Smooth muscle cell of the umbilical artery (primary cell): ENCODE measurements around the gene CLHC1. TPM values are rescaled to one million over a fixed set of nuclear protein-coding genes. Genes with fewer than 3 reads are reported as not detected.

ENCODE experiments used
- total RNA-seq: library from RNA; depleted of rRNA; stranded (reverse); fragments of >200 nt; gene quantifications from 2 replicates; pipeline ENCODE4 v1.2.3, GENCODE V29; 2014

Gene CLHC1
- total RNA-seq = 14.0 and 16.5 TPM in 2 replicates

DNA sequence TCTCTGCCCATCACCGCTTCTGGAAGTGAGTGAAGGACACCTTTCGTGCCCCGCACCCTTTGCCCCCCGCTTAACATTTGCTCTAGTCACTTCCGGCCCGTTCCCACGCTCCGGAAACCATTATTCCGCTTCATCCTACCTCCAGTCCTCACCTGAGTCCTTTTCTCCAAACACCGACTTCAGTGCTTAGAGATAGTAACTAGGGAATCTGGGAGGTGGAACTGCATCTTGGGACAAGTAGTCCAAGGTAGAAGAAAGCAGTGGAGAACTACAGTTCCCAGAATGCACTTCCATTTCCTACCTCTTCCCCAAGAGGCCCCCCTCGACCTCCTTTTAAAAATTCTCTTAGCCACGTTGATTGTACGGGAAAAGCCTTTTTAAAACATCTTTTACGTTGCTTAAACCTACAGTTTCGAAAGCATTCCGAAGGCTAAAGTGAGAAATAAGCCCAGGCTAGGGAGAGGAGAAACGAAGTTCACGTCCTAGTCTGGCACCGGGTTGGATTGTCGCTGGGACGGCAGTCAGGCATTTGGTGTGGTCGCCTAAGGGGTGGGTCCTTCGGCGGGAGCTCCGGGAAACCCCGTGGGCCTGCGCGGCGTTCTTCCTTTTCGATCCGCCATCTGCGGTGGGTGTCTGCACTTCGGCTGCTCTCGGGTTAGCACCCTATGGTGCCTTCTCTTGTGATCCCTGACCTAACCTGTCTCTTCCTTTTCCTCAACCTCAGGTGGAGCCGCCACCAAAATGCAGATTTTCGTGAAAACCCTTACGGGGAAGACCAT, at the start of gene CLHC1, which contains the start of gene RPS27A:
Gene CLHC1 (minus strand): TSS at position 210 of the 779 bp plus-strand sequence. CDS start 9,882 bp downstream, outside the sequence.
Gene RPS27A (plus strand): TSS at position 605 of the 779 bp plus-strand sequence. CDS start 137 bp downstream, at position 742.

DNA sequence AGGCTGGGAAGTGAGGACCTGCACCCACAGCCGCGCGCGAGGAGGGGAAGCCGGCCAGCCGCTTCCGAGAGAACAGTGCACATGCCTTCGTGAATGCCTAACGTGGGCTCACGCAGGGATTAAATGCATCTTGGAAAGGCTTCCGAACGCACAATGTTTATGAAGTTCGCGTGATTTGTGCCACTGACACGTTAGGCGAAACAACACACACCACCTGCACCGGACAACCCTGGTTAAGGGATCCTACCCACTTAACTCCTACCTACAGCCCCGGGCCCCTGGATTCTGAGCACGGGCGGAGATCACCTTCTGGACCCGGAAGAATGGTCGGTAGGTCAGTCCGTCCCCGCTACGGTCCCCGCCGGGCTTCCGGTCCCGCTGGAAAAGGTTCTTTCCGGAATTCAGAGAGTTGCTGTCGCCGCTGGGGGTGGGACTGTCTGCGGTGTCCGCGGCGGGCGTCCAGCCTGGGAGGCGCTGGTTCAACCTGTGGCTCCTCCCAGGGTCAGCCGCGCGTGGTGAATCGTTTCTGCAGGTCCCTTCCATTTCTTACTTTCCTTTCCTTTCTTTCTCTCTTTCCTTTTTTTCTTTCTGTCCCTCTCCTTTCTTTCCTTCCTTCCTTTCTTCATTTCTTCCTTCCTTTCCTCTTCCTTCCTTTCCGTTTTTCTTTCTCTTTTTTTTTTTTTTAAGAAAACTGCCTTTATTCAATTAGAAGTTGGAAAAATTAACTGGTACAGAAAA, 37.0 kb upstream of the CLHC1 start, which contains the start of gene MTIF2:
Gene MTIF2 (minus strand): TSS at position 325 of the 738 bp plus-strand sequence. CDS start 5,373 bp downstream, outside the sequence.

Other genes starting within 250 kb of the CLHC1 start
- 263 and 617 TPM in 2 replicates for gene RTN4, start 181.8 kb downstream of the CLHC1 start, total RNA-seq
- gene RPS27A, start 395 bp upstream of the CLHC1 start, total RNA-seq = 418 and 839 TPM in 2 replicates
- gene MTIF2, start 36.9 kb upstream of the CLHC1 start, total RNA-seq = 28.5 and 33.4 TPM in 2 replicates
- 35.9 and 68.0 TPM in 2 replicates for gene CCDC88A, start 187.6 kb upstream of the CLHC1 start, total RNA-seq